ENCODE results near the gene SPATA9. TPM values are rescaled to one million over a fixed set of nuclear protein-coding genes. Genes with fewer than 3 reads are reported as not detected.

SPATA9 gene
- total and polyA plus RNA-seq, 2 of the 13 experiments (the other 11 are each of a cell fraction or from before 2014, with no cell fraction given) = not detected

DNA sequence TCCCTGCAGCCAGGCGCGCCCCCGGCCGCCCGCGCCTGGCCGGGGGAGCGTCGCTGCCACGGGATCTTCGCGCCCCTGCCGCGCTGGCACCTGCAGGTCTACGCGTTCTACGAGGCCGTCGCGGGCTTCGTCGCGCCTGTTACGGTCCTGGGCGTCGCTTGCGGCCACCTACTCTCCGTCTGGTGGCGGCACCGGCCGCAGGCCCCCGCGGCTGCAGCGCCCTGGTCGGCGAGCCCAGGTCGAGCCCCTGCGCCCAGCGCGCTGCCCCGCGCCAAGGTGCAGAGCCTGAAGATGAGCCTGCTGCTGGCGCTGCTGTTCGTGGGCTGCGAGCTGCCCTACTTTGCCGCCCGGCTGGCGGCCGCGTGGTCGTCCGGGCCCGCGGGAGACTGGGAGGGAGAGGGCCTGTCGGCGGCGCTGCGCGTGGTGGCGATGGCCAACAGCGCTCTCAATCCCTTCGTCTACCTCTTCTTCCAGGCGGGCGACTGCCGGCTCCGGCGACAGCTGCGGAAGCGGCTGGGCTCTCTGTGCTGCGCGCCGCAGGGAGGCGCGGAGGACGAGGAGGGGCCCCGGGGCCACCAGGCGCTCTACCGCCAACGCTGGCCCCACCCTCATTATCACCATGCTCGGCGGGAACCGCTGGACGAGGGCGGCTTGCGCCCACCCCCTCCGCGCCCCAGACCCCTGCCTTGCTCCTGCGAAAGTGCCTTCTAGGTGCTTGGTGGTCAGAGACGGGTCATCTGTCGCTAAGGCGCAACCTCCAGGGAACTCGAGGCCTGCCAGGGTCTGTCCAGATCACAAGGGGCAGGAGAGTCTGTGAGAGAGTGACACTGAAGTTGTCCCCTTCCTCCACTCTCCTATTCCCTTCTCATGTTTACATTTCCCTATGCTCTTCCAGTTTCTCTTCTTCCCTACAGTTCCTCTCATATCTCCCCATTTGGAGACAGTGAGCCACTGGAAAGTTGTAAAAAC, 61.6 kb downstream of the SPATA9 start (continued):
- TF ChIP-seq ARID4A (CRISPR knock-in tag; IDR thresholded peaks at IDR 0.05; ENCODE audit: borderline replicate concordance) (peak; percentile 39; the same call in 1 of the 2 replicates), HMGA1 (CRISPR knock-in tag; conservative IDR thresholded peaks at IDR 0.05) (no peak), ZNF546 (CRISPR knock-in tag; conservative IDR thresholded peaks at IDR 0.05) (no peak; the same call in 1 of the 2 replicates), PAF1 (CRISPR knock-in tag; IDR thresholded peaks at IDR 0.05) (no peak), SALL2 (CRISPR knock-in tag; IDR thresholded peaks at IDR 0.05) (0 out of 2 replicates have a peak, but pooled peaks have one; percentile 48), AHDC1 (CRISPR knock-in tag; IDR thresholded peaks at IDR 0.05; ENCODE audit: borderline replicate concordance) (no peak), E2F5 (CRISPR knock-in tag; conservative IDR thresholded peaks at IDR 0.05) (no peak), ZNF570 (CRISPR knock-in tag; IDR thresholded peaks at IDR 0.05; ENCODE audit: borderline replicate concordance) (no peak), ZNF747 (CRISPR knock-in tag; IDR thresholded peaks at IDR 0.05; ENCODE audit: borderline replicate concordance) (no peak), CBX2 (IDR thresholded peaks at IDR 0.05; ENCODE audit: low read depth, low read length) (no peak), CBX2 (CRISPR knock-in tag; IDR thresholded peaks at IDR 0.05; ENCODE audit: low read depth) (no peak), MIXL1 (CRISPR knock-in tag; IDR thresholded peaks at IDR 0.05) (no peak), ASH2L (IDR thresholded peaks at IDR 0.05; ENCODE audit: insufficient read length, low read depth, low read length) (no peak), ARNT (IDR thresholded peaks at IDR 0.05) (no peak), ZNF75D (CRISPR knock-in tag; IDR thresholded peaks at IDR 0.05; ENCODE audit: borderline replicate concordance) (no peak), HES4 (CRISPR knock-in tag; IDR thresholded peaks at IDR 0.05; ENCODE audit: borderline replicate concordance) (peak; percentile 88), EZH2 (conservative IDR thresholded peaks at IDR 0.05; ENCODE audit: low read depth, low read length) (no peak)
